Renal cortical epithelial cell (primary cell): Measurements from ENCODE around the gene YJU2. TPM values are rescaled to one million over a fixed set of nuclear protein-coding genes. Genes with fewer than 3 reads are reported as not detected.

Source experiments
- DNase-seq: peaks from one replicate; pipeline ENCODE4 v3.0.0-alpha.2; 2011; ENCODE audit warnings: low read depth
- total RNA-seq: library from RNA; depleted of rRNA; stranded (reverse); fragments of >200 nt; gene quantifications from 2 replicates; pipeline ENCODE4 v1.2.3, GENCODE V29; 2014

Gene YJU2
- total RNA-seq, 1 donor from 2014 or later: 19.8 TPM

DNA sequence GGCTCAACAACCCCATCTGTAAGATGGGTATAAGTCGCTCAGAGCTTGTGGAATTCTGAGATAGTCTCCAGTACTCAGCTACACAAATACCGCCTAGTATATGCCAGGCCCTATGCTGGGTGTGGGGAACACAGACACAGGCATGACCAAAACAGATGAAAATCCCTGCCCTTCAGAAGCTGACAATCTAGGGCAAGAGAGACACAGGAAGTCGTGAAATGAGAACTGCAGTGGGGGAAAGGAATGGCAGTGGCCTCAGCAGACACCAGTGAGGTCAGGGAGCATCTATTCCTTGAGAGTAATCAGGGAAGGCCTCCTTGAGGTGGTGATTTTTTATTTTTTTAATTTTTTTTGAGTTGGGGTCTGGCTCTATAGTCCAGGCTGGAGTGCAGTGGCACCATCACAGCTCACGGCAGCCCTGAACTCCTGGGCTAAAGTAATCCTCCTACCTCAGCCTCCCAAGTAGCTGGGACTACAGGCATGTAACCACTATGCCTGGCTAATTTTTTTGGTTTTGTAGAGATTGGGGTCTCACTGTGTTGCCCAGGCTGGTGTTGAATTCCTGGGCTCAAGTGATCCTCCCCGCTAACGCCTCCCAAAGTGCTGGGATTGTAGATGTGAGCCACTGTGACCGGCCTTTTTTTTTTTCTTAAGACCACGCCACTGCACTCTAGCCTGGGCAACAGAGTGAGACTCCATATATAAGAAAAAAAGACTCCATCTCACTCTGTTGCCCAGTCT, 52.1 kb downstream of the YJU2 start:
- DNase-seq: no peak

DNA sequence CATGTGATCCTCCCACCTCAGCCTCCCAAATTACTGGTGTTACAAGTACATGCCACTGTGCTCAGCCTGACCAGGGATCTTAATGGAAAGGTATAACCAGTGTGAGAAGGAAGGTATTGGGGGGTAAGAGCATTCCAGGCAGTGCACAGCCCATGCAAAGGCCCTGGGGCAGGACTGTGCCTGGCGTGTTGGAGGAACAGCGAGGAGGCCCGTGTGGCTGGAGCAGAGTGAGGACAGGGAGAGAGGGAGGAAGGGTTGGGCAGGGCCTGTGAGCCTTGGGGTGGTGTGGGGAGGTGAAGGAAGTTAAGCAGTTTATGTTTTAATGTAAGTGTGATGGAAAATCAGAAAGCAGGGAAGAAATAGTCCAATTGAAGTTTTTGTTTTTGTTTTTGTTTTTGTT, 53.7 kb downstream of the YJU2 start:
- no peak for DNase-seq

DNA sequence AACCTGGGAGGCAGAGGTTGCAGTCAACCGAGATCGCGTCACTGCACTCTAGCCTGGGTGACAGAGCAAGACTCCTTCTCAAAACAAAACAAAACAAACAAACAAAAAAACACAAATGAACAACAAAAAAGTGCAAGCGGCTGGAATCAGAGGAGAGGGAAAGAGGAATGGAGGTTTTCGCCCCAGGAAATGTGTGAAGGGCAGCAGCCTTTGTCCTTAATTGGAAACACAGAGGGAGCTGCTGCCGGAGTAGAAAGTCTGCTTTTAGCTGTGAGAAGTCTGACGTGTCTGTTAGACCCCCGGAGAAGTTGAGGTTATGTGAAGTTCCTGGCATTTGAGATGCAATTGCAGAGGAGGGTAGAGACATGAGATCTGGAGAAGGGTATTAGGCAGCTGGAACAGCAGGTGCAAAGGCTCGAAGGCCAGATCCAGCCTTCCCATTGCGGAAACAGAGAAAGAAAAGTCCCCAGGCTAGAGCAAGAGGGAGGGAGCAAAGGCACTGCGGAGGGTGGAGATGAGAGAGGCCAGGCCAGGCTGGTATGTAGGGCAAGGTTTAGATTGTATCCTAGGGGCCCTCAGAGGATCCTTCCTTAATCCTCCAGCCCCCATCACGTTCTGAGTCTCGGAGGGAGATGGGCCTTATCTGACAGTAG, 54.8 kb downstream of the YJU2 start:
- DNase-seq: no peak

- DNase-seq: no peak
Observed at GRCh38 chr19:4302243-4302640, 55.4 kb downstream of the YJU2 start, which contains the start of gene TMIGD2. Gene TMIGD2 (minus strand): TSS chr19:4302389. CDS start chr19:4302385, 4 bp downstream.

DNA sequence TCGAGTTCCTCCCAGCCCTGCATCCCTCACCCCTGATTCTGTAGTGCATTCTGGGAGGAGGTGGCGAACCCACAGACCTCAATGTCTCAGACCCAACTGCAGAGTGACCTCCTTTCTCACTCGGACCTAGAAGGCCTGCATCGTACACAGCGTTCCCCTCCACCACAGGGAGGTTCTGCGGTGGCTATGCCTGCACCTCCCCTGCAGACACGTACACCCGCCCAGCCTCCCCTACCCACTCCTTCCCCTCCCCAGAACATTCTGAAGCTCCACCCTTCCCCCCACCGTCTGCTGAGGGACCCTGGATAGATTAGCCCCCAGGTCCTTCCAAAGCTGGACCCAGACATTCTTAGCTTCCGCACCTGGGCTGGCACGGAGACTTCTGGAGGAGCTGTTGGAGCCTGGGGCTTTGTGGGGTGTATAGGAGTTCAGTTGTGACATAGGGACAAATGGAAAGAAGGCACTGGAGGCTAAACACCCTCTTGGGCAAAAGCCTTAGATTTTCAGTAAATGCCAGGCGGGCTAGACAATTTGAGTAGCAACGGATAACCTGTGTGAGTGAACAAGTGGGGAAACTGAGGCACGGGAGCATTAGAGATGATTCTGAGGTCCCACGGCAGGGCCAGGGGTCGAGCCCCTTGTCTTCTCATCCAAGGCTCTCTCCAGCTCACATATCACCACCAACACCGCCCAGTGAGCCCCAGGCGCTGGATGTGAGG, 57.1 kb downstream of the YJU2 start:
- DNase-seq: no peak

DNA sequence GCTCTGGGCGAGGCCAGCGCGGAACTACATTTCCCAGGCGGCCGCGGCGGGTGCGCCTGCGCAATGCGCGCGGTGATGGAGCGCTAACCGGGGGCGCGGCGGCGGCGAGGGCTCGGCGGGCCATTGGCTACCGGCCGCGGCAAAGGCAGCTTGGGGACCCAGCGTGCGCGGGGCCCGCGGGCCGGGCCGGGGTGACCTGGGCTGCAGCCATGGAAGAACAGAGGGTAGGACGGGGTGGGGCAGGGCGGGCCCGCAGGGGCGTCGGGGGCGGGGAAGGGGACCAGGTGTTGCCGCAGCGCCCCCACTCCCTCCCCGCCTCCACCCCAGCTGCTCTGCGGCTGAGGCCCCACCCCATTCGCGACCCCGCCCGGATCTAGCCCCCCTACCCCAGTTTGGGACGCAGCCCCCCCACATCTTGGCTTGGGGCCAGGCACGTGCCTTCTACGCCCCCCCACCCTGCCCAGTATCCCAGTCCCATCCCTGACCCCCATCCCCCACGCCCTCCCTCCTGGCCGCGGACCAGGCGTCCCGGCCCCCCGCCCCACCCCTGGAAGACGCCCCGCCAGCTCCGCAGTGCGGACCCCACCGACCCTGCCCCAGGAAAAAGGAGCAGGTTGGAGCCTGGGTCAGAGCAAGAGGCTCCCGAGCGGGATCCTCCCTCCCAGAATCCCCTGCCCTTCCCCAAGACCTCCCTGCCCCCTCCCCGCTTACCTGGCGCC, 57.8 kb downstream of the YJU2 start, which contains the start of gene FSD1:
Gene FSD1 (plus strand): TSS at position 61 of the 719 bp plus-strand sequence. CDS start 149 bp downstream, at position 210.
- DNase-seq: no peak

GRCh38 chr19:4305257-4305612, 58.4 kb downstream of the YJU2 start:
- DNase-seq: no peak

DNA sequence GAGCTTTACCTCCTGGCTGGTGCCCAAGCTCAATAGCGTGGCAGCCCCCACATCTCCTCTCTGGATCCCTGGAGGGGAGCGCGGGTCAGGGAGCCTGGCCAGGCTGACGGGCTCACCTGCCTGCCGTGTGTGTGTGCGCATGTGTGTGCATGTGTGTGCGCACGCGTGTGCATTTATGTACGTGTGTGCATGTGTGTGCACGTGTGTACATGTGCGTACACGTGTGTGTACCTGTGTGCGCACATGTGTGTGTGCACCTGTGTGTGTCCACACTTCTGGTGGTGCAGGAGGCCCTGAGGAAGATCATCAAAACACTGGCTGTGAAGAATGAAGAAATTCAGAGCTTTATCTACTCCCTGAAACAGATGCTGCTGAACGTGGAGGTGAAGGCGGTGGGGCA, 58.8 kb downstream of the YJU2 start:
- DNase-seq: no peak

DNA sequence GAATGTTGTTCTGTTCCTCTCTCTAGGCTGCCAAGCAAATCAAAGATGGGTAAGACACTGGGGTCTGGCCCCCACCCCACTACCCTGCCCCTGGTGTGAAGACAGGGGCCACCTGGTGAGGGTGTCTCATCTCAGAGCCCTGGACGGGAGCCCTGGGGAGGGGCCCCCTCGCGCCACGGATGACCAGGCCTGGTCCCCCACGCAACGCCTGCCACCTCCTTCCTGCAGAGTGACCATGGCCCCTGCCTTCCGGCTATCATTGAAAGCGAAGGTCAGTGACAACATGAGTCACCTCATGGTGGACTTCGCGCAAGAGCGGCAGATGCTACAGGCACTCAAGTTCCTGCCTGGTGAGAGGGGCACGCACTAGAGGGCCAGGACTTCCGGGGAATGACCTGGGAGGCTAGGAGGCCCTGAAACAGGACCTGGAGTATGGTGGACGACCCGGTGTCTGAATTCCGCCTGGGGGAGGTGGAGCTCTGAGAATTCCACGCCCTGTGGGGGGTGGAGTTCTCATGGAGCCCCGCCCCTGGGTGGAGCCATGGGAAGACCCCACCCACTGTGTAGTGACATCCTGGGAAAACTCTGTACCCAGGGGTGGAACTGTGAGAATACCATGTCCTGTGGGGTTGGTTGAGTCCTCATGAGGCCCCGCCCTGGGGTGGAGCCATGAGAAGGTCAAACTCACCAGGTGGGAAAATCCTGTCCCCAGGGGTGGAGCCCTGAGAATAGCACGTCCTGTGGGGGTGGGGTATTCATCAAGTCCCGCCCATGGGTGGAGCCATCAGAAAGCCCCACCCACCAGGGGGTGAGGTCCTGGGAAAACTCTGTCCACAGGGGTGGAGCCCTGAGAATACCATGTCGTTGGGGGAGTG, 63.6 kb downstream of the YJU2 start:
- no peak for DNase-seq

DNA sequence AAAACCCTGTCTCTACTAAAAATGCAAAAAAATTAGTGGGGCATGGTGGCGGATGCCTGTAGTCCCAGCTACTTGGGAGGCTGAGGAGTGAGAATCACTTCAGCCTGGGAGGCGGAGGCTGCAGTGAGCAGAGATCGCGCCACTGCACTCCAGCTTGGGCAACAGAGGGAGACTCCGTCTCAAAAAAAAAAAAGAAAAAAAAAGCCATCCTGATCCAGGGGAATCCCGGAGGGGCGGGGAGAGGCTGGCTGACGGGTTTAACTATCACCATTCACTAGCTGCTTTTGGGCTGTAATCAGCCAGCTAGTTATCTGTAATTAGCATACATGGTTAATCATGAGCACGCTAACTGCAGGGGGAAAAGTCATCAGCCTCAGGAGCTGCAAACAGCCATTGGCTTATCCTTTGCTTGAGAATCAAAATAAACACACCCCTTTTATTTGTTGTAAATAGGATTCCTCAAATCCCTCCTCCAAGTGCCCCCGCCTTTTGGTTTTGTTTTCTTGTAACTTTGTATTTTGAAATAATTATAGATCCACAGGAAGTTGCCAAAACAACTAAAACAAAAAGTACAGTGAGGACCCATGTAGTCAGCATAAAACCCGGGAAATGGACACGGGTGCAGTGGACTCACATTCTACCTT, 67.1 kb downstream of the YJU2 start:
- DNase-seq: peak; percentile 7

GRCh38 chr19:4316956-4317355, 70.1 kb downstream of the YJU2 start:
- DNase-seq: peak; percentile 10

GRCh38 chr19:4318460-4318859, 71.6 kb downstream of the YJU2 start:
- DNase-seq: no peak

Other genes with a start within 250 kb of the YJU2 start
- 13.2 and 31.2 TPM in 2 replicates for gene PIAS4, start 239.3 kb upstream of the YJU2 start, total RNA-seq
- 22.6 and 38.1 TPM in 2 replicates for gene ZBTB7A, start 180.2 kb upstream of the YJU2 start, total RNA-seq
- gene MAP2K2, start 123.0 kb upstream of the YJU2 start, total RNA-seq: 124 and 126 TPM in 2 replicates
- gene CREB3L3, start 93.4 kb upstream of the YJU2 start, total RNA-seq: not detected in 2 replicates
- gene SIRT6, start 64.5 kb upstream of the YJU2 start, total RNA-seq: 9.7 and 19.2 TPM in 2 replicates
- gene ANKRD24, start 64.4 kb upstream of the YJU2 start, total RNA-seq: 1.7 TPM in 1 of 2 replicates, not detected in the other
- 1.3 and 2.4 TPM in 2 replicates for gene EBI3, start 17.6 kb upstream of the YJU2 start, total RNA-seq
- gene SHD, start 32.2 kb downstream of the YJU2 start, total RNA-seq: not detected in 2 replicates
- not detected in 2 replicates for gene TMIGD2, start 55.3 kb downstream of the YJU2 start, total RNA-seq
- 1.0 and 5.6 TPM in 2 replicates for gene FSD1, start 57.5 kb downstream of the YJU2 start, total RNA-seq
- gene STAP2, start 91.7 kb downstream of the YJU2 start, total RNA-seq: 26.6 and 89.1 TPM in 2 replicates
- 6.9 and 7.2 TPM in 2 replicates for gene MPND, start 96.5 kb downstream of the YJU2 start, total RNA-seq
- gene SH3GL1, start 153.5 kb downstream of the YJU2 start, total RNA-seq: 30.6 and 51.2 TPM in 2 replicates
- 5.6 and 10.9 TPM in 2 replicates for gene CHAF1A, start 155.6 kb downstream of the YJU2 start, total RNA-seq
- gene UBXN6, start 210.7 kb downstream of the YJU2 start, total RNA-seq: 101 and 105 TPM in 2 replicates
- 47.2 and 59.5 TPM in 2 replicates for gene HDGFL2, start 225.2 kb downstream of the YJU2 start, total RNA-seq